Measurements from ENCODE around the gene SPEG. TPM values are rescaled to one million over a fixed set of nuclear protein-coding genes. Genes with fewer than 3 reads are reported as not detected.
A peak's percentile ranks its signal among the peaks of the same experiment; 100 is the strongest.

SPEG gene
- polyA plus RNA-seq, 3 donors: not detected

DNA sequence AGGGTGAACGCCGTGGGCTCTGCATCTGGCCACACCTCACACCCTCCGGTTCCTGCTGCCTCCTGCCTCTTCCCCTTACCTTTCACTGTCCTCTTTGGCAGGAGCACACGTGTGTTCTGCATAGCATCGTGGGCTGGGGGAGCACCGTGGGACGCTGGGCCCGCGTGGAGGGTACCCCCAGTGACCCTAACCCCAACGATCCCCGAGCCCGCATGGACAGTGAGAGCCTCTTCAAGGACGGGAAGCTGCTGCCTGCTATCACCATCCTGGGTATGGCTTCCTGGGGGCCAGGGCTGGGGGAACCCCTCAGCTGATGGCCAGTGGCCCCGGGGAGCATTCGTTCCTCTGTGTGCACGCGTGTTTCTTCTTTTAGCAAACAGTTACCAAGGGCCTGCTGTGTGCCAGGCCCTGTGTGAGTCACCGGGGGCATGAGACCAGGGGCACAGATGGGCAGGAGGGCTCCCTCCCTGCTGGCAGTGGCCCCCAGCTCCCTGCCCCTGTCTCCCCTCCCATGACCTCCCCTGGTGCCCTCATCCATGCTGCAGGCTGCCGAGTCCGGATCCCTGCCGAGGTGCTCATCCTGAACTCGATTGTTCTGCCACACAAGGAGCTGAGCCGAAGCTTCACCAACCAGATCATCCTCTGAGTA, 71.6 kb downstream of the SPEG start:
- intact Hi-C loops (cut with micrococcal nuclease): no loop called here
- H3K4me1 ChIP-seq (ENCODE audit: control insufficient read depth in 1 of 2, insufficient read depth in 2 of 2, low read length in 2 of 2): no peaks in the 10 kb centered on the region
- H3K4me1 Mint-ChIP-seq: peaks cover 14% of the 10 kb centered on the region
- H3K27ac Mint-ChIP-seq: peak overlapping the region in 1 of 7 donors; percentile 64
- 97% methylated on average over 23 of the region's 23 CpGs for WGBS (ENCODE audit: insufficient coverage)
- H3K4me3 ChIP-seq (replicated peaks in 1 of 3; ENCODE audit: low read depth in 2 of 3, low read length in 3 of 3): no peak overlapping the region
- no peaks in the 10 kb centered on the region for H3K79me2 ChIP-seq (ENCODE audit: insufficient read depth, low read length)
- H3K9me3 Mint-ChIP-seq: peaks cover 2 to 13% (median 10%) of the 10 kb centered on the region in 7 donors
- H3K36me3 ChIP-seq (replicated peaks in 1 of 2; ENCODE audit: control insufficient read depth in 1 of 2, insufficient read depth in 2 of 2, low read length in 2 of 2): peaks cover 44 to 63% of the 10 kb centered on the region in 2 donors
- peaks cover 56 to 62% of the 10 kb centered on the region in 2 donors for H3K36me3 Mint-ChIP-seq
- H2AFZ ChIP-seq (ENCODE audit: insufficient read depth, low read depth, low read length, poor library complexity, severe bottlenecking): no peak overlapping the region
- peaks cover 6% of the 10 kb centered on the region for H4K20me1 ChIP-seq (ENCODE audit: insufficient read depth, low read length)
- no peak overlapping the region for H3K4me3 Mint-ChIP-seq
- peaks cover 12 to 28% of the 10 kb centered on the region in 2 donors for H3K27me3 ChIP-seq (ENCODE audit: control insufficient read depth in 2 of 2, insufficient read depth in 2 of 2, low read length in 2 of 2)
- no peak overlapping the region for H3K4me2 ChIP-seq (replicated peaks; ENCODE audit: extremely low read depth, low read length, poor library complexity, severe bottlenecking)
- no peak overlapping the region for H3K9ac ChIP-seq (ENCODE audit: insufficient read depth, low read length, poor library complexity, severe bottlenecking)
- TF ChIP-seq, protein P1, sequence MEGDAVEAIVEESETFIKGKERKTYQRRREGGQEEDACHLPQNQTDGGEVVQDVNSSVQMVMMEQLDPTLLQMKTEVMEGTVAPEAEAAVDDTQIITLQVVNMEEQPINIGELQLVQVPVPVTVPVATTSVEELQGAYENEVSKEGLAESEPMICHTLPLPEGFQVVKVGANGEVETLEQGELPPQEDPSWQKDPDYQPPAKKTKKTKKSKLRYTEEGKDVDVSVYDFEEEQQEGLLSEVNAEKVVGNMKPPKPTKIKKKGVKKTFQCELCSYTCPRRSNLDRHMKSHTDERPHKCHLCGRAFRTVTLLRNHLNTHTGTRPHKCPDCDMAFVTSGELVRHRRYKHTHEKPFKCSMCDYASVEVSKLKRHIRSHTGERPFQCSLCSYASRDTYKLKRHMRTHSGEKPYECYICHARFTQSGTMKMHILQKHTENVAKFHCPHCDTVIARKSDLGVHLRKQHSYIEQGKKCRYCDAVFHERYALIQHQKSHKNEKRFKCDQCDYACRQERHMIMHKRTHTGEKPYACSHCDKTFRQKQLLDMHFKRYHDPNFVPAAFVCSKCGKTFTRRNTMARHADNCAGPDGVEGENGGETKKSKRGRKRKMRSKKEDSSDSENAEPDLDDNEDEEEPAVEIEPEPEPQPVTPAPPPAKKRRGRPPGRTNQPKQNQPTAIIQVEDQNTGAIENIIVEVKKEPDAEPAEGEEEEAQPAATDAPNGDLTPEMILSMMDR (IDR thresholded peaks at IDR 0.05): no peak
- no peak for DNase-seq
- peaks cover 24 to 33% (median 31%) of the 10 kb centered on the region in 3 donors for H3K27me3 Mint-ChIP-seq (ENCODE audit: low read depth in 3 of 3)
- peaks cover 4 to 13% of the 10 kb centered on the region in 2 donors for H3K9me3 ChIP-seq (replicated peaks in 1 of 2; ENCODE audit: control insufficient read depth in 1 of 2, insufficient read depth in 1 of 2, low read length in 2 of 2)
- no peak overlapping the region for H3K27ac ChIP-seq (ENCODE audit: low read depth in 1 of 2, low read length in 2 of 2)

DNA sequence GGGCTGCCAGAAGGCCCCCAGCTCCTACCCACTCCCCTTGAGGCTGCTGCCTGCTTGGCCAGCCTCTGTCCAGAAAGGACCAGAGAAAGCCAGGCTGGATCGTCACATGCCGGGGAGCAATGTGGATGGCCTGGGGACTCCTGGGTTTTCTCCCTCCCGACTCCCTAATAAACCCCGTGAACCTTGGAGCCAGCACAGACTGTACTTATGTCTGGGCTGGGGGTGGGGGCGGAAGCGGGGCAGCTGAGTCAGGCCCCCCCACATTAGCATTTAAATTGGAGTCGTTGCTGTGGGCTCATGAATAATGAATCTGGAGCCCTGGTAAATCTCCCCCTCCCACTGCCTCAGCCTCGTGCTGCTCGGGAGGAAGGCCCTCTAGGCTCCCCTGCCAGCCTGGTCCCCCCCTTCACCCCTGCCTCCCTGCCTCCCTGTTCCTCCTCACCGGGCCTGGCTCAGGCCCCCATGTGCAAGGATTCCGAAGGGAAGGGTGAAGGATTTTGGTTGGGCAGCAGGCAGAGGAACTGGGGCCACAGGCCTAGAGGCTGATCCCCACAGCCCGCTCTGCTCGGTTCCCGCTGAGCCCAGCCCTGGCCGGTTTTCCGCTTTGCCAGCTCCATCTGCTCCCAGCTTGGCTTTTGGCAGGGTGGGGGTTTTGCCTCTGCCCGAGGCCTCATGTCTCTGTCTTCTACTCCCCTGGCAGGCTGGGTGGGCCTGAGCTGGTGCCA, 72.3 kb downstream of the SPEG start:
- Histone ChIP-seq H3K27ac (ENCODE audit: low read depth in 1 of 2, low read length in 2 of 2) (no peak overlapping the region), H3K27me3 (ENCODE audit: control insufficient read depth in 2 of 2, insufficient read depth in 2 of 2, low read length in 2 of 2) (peaks cover 16 to 34% of the 10 kb centered on the region in 2 donors), H3K36me3 (replicated peaks in 1 of 2; ENCODE audit: control insufficient read depth in 1 of 2, insufficient read depth in 2 of 2, low read length in 2 of 2) (peaks cover 41 to 56% of the 10 kb centered on the region in 2 donors), H3K4me3 (replicated peaks in 1 of 3; ENCODE audit: low read depth in 2 of 3, low read length in 3 of 3) (no peak overlapping the region), H3K4me1 (ENCODE audit: control insufficient read depth in 1 of 2, insufficient read depth in 2 of 2, low read length in 2 of 2) (no peaks in the 10 kb centered on the region), H4K20me1 (ENCODE audit: insufficient read depth, low read length) (peaks cover 6% of the 10 kb centered on the region), H3K79me2 (ENCODE audit: insufficient read depth, low read length) (no peaks in the 10 kb centered on the region), H2AFZ (ENCODE audit: insufficient read depth, low read depth, low read length, poor library complexity, severe bottlenecking) (no peak overlapping the region), H3K4me2 (replicated peaks; ENCODE audit: extremely low read depth, low read length, poor library complexity, severe bottlenecking) (no peak overlapping the region), H3K9ac (ENCODE audit: insufficient read depth, low read length, poor library complexity, severe bottlenecking) (no peak overlapping the region), H3K9me3 (replicated peaks in 1 of 2; ENCODE audit: control insufficient read depth in 1 of 2, insufficient read depth in 1 of 2, low read length in 2 of 2) (peaks cover 6 to 15% of the 10 kb centered on the region in 2 donors)
- Mint-ChIP-seq H3K4me3 (peak overlapping the region in 1 of 2 donors; percentile 48), H3K36me3 (peaks cover 53 to 55% of the 10 kb centered on the region in 2 donors), H3K27ac (peak overlapping the region in 1 of 7 donors; percentile 64), H3K9me3 (peaks cover 2 to 16% (median 12%) of the 10 kb centered on the region in 7 donors), H3K27me3 (ENCODE audit: low read depth in 3 of 3) (peaks cover 26 to 40% (median 37%) of the 10 kb centered on the region in 3 donors), H3K4me1 (peaks cover 14% of the 10 kb centered on the region)
- DNase-seq: no peak
- TF ChIP-seq, protein P1 (IDR thresholded peaks at IDR 0.05): no peak
- WGBS (ENCODE audit: insufficient coverage): 100% methylated on average over 8 of the region's 17 CpGs
- intact Hi-C loops (cut with micrococcal nuclease): no loop called here
